PC-3 (cell line): ENCODE measurements around the gene MORN1. TPM values are rescaled to one million over a fixed set of nuclear protein-coding genes. Genes with fewer than 3 reads are reported as not detected.
A peak's percentile ranks its signal among the peaks of the same experiment; 100 is the strongest.

ENCODE experiments used
- ATAC-seq: fragments of 200-7000 bp; cut with Tn5 transposase; 2 replicates; pipeline ENCODE4 v1.9.1; 2020; ENCODE audit warnings: mild to moderate bottlenecking, moderate library complexity
- BruUV-seq: library from RNA; stranded (reverse); fragments of 400-500 nt; replicated peaks from 2 replicates; lab custom pipeline; 2021; lab: Mats Ljungman, UMichigan
- CTCF ChIA-PET: fragments of 300-600 bp; sonication (Branson Sonifier 250); formaldehyde crosslinking; loops from one replicate; lab custom pipeline; 2022; ENCODE audit warnings: antibody characterized with exemption; lab: Charles Lee
- POLR2A ChIA-PET: fragments of 300-600 bp; sonication (Branson Sonifier 250); formaldehyde crosslinking; loops from one replicate; lab custom pipeline; 2022; ENCODE audit warnings: antibody characterized with exemption; ENCODE audit not compliant: unreplicated experiment; lab: Charles Lee
- DNase-seq: peaks from one replicate; pipeline ENCODE4 v3.0.0-alpha.2; 2015
- H2AFZ ChIP-seq: fragments of 300-600 bp; sonication (generic); 2 replicates; pipeline ENCODE4 v1.6.0; 2016; ENCODE audit warnings: antibody characterized with exemption, low read length
- H3F3A ChIP-seq: fragments of 300-600 bp; sonication (generic); one replicate; pipeline ENCODE4 v1.6.0; 2017; ENCODE audit warnings: antibody characterized with exemption, low read length, control low read depth, mild to moderate bottlenecking; ENCODE audit not compliant: unreplicated experiment
- H3K27ac ChIP-seq: fragments of 300-600 bp; sonication (generic); 2 replicates; pipeline ENCODE4 v1.5.1; 2016; ENCODE audit warnings: mild to moderate bottlenecking, low read length
- H3K27me3 ChIP-seq: fragments of 300-600 bp; sonication (generic); 2 replicates; pipeline ENCODE4 v1.6.1; 2016; ENCODE audit warnings: low read length, mixed read lengths
- H3K36me3 ChIP-seq: fragments of 300-600 bp; sonication (generic); 2 replicates; pipeline ENCODE4 v1.6.1; 2016; ENCODE audit warnings: low read depth, mixed run types, low read length, mixed read lengths
- H3K4me1 ChIP-seq: fragments of 300-600 bp; sonication (generic); 2 replicates; pipeline ENCODE4 v1.5.1; 2016; ENCODE audit warnings: low read length; ENCODE audit not compliant: insufficient read depth
- H3K4me2 ChIP-seq: fragments of 300-600 bp; sonication (generic); 2 replicates; pipeline ENCODE4 v1.6.0; 2016; ENCODE audit warnings: low read length
- H3K4me3 ChIP-seq: fragments of 300-600 bp; sonication (generic); 2 replicates; pipeline ENCODE4 v1.5.1; 2016; ENCODE audit warnings: mild to moderate bottlenecking, low read length, mixed read lengths
- H3K79me2 ChIP-seq: fragments of 300-600 bp; sonication (generic); 2 replicates; pipeline ENCODE4 v1.6.1; 2017; ENCODE audit warnings: low read length, mixed read lengths
- H3K9ac ChIP-seq: fragments of 300-600 bp; sonication (generic); 2 replicates; pipeline ENCODE4 v1.6.0; 2016; ENCODE audit warnings: mild to moderate bottlenecking, low read length
- H3K9me2 ChIP-seq: fragments of 300-600 bp; sonication (generic); replicated peaks from 2 replicates; pipeline ENCODE4 v1.6.1; 2016; ENCODE audit warnings: mixed run types, low read length, mixed read lengths
- H3K9me3 ChIP-seq: fragments of 300-600 bp; sonication (generic); 2 replicates; pipeline ENCODE4 v1.6.1; 2016; ENCODE audit warnings: low read length, mixed read lengths
- H4K20me1 ChIP-seq: fragments of 300-600 bp; sonication (generic); 2 replicates; pipeline ENCODE4 v1.6.1; 2016; ENCODE audit warnings: low read length, mixed read lengths
- CTCF ChIP-seq: fragments of 300-600 bp; sonication (generic); conservative IDR thresholded peaks from 2 replicates; pipeline ENCODE4 v1.5.1; 2017; ENCODE audit warnings: antibody characterized with exemption, low read depth, mild to moderate bottlenecking, low read length
- EZH2 ChIP-seq: fragments of 300-600 bp; sonication (generic); IDR thresholded peaks from one replicate; pipeline ENCODE4 v1.6.1; 2017; ENCODE audit warnings: antibody characterized with exemption, mild to moderate bottlenecking, low read length; ENCODE audit not compliant: unreplicated experiment
- EZH2phosphoT487 ChIP-seq: fragments of 300-600 bp; sonication (generic); IDR thresholded peaks from 2 replicates; pipeline ENCODE4 v1.6.1; 2018; ENCODE audit warnings: mild to moderate bottlenecking, antibody characterized with exemption, low read length, borderline replicate concordance
- intact Hi-C: fragments of 100-400 bp; cut with micrococcal nuclease; formaldehyde crosslinking; loops from 2 replicates; pipeline ENCODE4 v1.9.0; 2023
- total RNA-seq: library from RNA; depleted of rRNA; stranded (reverse); fragments of >200 nt; gene quantifications from 2 replicates; pipeline ENCODE4 v1.2.3, GENCODE V29; 2014

The MORN1 gene
- total RNA-seq, 1 experiment from 2014 or later, result 11.2 TPM

- H3K9me2 ChIP-seq, result no peaks in the 10 kb centered on the region
- H3F3A ChIP-seq, result no peaks in the 10 kb centered on the region
- no peaks in the 10 kb centered on the region for H3K27me3 ChIP-seq
- no peak overlapping the region for H3K9ac ChIP-seq
- no peaks in the 10 kb centered on the region for H3K9me3 ChIP-seq
- peak; percentile 23 for ATAC-seq
- BruUV-seq, result no TSS peak
- intact Hi-C loops, result no loop called here
- peaks cover 10% of the 10 kb centered on the region for H3K79me2 ChIP-seq
- no peak overlapping the region for H3K27ac ChIP-seq
- no peak overlapping the region for H2AFZ ChIP-seq
- ChIA-PET CTCF (no interaction called here), POLR2A (no interaction called here)
- TF ChIP-seq EZH2phosphoT487 (no peak), EZH2 (no peak), CTCF (peak; percentile 50)
- no peak for DNase-seq
- H3K4me2 ChIP-seq, result no peak overlapping the region
- H3K4me3 ChIP-seq, result no peak overlapping the region
- peaks cover 4% of the 10 kb centered on the region; the same call in 1 of the 2 replicates for H3K4me1 ChIP-seq
- peaks cover under 1% of the 10 kb centered on the region; the same call in 1 of the 2 replicates for H4K20me1 ChIP-seq
- peaks cover 38% of the 10 kb centered on the region for H3K36me3 ChIP-seq
Measured at GRCh38 chr1:2406451-2407041, 15.2 kb upstream of the MORN1 start.

GRCh38 chr1:2405588-2406295, 14.4 kb upstream of the MORN1 start:
- peaks cover 3% of the 10 kb centered on the region; the same call in 1 of the 2 replicates for H4K20me1 ChIP-seq
- no peak overlapping the region for H2AFZ ChIP-seq
- no TSS peak for BruUV-seq
- 0 out of 2 replicates have a peak, but pooled peaks cover 9% of the 10 kb centered on the region for H3K79me2 ChIP-seq
- no peaks in the 10 kb centered on the region for H3K9me2 ChIP-seq
- ATAC-seq, result no peak; the same call in 1 of the 2 replicates
- intact Hi-C loops, result no loop called here
- H3K4me3 ChIP-seq, result no peak overlapping the region
- TF ChIP-seq EZH2 (no peak), CTCF (no peak), EZH2phosphoT487 (no peak)
- no peak overlapping the region for H3K4me2 ChIP-seq
- POLR2A ChIA-PET, result no interaction called here
- DNase-seq, result no peak
- H3F3A ChIP-seq, result no peaks in the 10 kb centered on the region
- H3K27ac ChIP-seq, result no peak overlapping the region
- H3K4me1 ChIP-seq, result no peaks in the 10 kb centered on the region
- H3K9me3 ChIP-seq, result no peaks in the 10 kb centered on the region
- no peak overlapping the region for H3K9ac ChIP-seq
- CTCF ChIA-PET, result no interaction called here
- no peaks in the 10 kb centered on the region for H3K27me3 ChIP-seq
- peaks cover 40% of the 10 kb centered on the region for H3K36me3 ChIP-seq
